GM20431 (cell line): ENCODE measurements around the gene FAM83F.
"Not testable (repeated sequence)": the region's sequence is repeated elsewhere in the genome, so short reads cannot be mapped to it uniquely, and the experiment has no call there.

Experiments
- in situ Hi-C: fragments of 300-500 bp; cut with MseI, MboI; formaldehyde crosslinking; loops from one replicate; pipeline ENCODE4 v1.15.0; 2020; ENCODE audit warnings: low sequenced_read_pairs; ENCODE audit not compliant: unreplicated experiment

Gene FAM83F

DNA sequence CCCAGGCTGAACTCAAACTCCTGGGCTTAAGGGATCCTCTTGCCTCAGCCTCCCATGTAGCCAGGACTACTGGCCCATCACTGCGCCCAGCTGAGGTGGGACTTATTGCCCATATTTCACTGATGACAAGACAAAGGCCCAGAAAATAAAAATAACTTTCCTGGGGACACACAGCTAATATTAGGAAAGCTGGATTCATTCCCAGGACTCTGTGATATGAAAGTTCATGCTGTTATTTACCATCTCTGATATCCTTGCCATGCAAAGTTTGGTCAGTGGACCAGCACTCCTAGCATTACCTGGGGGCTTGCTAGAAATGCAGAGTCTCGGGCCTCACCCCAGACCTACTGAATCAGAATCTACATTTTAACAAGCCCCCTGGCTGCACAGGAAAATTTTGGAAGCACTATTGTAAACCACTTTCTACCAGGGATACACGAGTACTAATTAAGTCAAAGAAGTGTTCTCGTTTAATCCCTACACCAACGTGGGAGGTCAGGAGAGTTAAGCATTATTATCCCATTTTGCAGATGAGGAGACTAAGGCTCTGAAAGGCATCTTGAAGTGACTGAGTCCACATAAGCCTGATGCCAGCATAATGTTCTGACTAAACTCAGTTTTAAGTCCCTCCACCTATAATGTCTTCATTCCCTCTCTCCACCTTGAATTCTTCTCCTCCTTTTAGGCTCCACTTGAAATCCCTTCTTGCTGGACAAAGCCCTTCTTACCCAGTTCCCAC is 2.5 kb upstream of the FAM83F start:
- in situ Hi-C loops: no loop called here

GRCh38 chr22:39992894-39993293 is 1.9 kb upstream of the FAM83F start:
- in situ Hi-C loops: not testable (repeated sequence)

GRCh38 chr22:39994041-39994565 is 651 bp upstream of the FAM83F start:
- in situ Hi-C loops: no loop called here

DNA sequence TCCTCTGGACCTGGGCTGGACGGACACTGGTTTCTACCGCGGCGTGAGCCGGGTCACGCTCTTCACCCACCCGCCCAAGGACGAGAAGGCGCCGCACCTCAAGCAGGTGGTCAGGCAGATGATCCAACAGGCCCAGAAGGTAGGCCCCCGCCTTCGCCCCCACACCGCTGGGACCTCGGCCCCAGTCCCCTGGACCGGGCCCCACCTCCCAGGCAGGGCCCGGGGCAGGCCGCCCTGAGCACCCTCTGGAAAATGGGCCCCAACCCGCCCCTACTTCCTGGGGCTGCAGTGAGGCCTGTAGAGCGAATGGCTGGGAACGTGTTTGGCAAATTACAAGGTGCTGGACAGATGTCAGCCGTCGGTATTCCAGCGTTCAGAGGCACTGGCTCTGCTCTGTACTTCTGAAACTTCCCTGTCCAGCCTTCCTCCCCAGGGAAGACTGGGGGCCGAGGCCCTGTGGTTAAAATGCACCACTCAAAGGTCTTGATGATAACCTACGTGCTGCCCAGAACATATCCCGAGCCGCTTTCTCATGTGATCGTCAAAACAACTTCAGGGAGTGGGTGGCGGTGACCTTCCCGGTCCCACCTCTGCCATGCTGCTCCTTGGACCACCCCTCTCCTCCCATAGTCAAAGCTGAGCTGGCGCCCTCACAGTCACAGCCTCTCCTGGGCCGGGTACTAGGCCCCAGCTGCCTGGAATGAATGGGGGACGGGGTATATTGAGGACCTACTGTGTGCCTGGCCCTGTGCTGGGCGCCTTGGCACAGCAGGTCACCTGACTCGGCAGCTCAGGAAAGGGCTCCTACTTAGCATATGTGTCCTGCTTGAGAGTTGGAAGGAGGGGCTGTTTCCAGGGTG is 869 bp downstream of the FAM83F start:
- in situ Hi-C loops: no loop called here

- in situ Hi-C loops: no loop called here
Measured at GRCh38 chr22:39996732-39997131, 2.0 kb downstream of the FAM83F start.

GRCh38 chr22:39997421-39997820 is 2.7 kb downstream of the FAM83F start:
- in situ Hi-C loops: no loop called here

DNA sequence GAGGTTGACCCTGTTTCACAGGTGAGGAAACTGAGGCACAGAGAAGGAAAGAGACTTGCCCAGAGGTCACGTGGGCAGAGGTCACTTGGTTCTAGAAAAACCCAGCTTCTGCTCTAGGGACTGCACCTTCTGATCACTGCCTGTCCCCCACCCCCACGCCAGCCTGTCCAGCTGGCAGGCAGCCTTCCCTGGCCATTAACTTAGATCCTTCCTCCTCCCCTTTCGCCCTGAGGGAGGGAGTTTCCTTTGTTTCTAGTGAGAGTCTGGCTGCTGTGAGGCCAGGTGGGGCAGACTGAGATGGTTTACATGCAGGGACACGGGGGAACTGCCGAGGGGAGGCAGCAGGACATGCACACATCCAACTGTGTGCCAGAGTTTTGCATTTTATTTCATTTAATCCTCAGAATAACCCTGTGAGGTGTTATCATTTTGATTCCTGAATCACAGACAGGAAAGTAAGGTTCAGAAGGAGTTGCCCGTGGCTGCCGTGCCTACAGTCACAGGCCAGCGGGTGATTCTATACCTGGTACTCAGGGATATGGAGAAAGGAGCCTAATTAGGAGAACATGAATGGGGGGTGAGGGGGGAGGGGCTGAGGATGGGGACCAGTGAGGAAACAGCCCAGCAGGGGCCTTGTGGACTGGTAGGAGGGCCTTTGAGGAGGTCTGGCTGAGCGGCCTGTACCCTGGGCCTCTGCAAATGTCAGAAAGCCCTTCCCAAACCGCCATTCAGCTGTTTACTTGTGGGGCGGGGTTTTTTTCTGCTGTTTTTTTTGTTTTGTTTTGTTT is 3.4 kb downstream of the FAM83F start:
- in situ Hi-C loops: no loop called here

DNA sequence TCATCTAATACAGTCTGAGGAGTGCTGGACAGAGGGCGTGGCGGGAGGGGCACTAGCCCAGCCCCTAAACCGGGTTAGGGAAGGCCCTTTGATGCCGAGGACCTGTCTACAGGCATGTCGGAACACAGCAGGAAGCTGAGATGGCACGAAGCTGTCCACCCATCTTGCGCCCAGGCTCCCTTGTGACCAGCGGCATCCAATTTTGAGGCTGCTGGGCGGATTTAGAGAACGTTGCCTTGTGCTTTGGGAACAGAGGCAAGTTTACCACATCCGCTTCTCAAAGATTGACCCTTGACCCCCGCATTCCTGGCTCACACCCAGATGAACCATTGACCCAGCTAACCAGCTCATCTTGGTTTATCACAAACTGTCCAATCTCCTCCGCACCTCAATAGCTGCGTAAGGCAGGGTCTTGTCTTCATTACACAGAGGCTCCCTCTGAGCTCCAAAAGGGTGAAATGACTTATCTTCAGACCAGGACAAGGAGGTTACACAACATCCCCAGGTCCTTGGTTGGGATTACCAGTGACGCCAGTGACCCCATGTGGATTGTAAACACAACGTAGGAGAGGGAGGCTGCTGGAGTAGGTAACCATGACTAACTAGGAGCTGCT is 4.5 kb downstream of the FAM83F start:
- in situ Hi-C loops: no loop called here

DNA sequence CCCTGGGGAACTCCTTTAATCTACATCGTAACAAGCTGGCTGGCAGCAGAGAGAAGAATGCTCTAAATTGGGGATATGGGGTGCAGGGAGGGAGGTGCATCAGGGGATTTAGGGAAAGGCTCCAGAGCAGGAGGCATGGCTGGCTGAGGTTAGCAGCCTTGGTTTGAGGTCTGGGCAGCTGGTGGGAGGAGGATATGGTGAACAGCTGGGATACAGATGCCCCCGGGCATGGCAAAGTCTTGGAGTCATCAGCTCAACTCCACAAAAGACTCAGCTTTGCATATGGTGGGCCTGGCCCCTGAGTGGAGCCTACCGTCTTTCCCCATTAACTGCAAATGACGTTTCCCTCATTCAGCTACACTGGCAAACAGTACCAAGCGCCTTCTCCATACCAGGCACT is 5.4 kb downstream of the FAM83F start:
- in situ Hi-C loops: no loop called here

DNA sequence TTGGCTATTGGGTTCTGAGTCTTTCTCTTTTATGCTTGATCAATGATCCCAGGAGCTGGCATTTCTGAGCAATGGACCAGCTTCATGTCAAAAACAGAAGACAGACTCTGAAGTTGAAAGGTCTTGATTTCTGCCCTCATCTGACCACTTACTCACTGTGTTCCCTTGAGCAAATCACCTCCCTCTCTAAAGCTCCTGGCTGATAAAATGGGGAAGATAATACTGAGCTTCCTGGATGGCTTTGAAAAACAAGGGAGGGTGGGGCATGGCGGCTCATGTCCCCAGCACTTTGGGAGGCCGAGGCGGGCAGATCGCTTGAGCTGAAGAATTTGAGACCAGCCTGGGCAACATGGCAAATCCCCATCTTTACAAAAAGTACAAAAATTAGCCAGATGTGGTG is 6.4 kb downstream of the FAM83F start:
- in situ Hi-C loops: no loop called here

- in situ Hi-C loops: no loop called here
Measured at GRCh38 chr22:40001800-40002577, 7.2 kb downstream of the FAM83F start.

GRCh38 chr22:40002935-40003715 is 8.4 kb downstream of the FAM83F start:
- in situ Hi-C loops: no loop called here

- in situ Hi-C loops: no loop called here
Measured at GRCh38 chr22:40004836-40005235, 10.1 kb downstream of the FAM83F start.

DNA sequence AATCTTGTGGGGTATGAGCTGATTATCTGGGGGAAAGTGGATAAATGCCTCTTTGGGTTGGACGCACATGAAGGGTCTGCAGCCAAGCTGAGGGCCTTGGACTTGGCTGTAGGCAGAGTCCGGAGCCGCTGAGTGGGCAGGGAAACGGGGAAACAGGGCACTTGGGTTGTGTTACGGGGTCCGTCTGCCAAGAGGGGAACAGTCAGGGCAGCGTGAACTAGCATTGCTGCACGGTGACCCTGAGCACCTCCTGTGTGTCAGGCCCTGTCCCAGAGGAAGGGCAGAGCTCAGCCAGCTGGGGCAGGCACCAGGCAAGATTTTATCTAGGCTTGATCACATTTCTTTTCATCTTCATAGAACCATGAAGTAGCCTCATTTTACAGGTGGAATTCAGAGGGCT is 11.9 kb downstream of the FAM83F start:
- in situ Hi-C loops: no loop called here

GRCh38 chr22:40007853-40008710 is 13.3 kb downstream of the FAM83F start:
- in situ Hi-C loops: no loop called here

GRCh38 chr22:40008726-40009291 is 14.1 kb downstream of the FAM83F start:
- in situ Hi-C loops: no loop called here

DNA sequence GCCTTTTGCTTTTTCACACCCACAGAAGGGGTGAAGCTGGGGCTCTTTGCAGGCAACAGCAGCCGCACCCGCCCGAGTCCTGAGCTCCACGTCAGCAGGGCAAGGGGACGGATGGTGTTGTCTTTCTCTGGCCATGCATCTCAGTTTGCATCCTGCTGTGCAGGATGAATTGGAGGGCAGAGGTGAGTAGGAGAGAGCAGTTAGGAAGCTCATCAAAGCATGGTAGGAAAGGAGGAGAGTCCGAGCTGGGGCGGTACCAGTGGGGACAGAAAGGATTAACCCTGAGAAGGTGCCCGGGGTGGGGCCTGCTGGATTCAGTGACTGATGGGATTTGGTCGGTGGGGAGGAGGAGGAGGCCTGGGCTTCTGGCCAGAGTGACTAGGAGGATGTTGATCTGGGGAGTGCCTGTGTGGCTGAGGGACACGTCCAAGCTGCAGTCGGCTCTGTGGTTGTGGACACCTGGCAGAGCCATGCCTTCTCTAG is 14.6 kb downstream of the FAM83F start:
- in situ Hi-C loops: no loop called here
